Measurements from ENCODE around the gene STXBP1. TPM values are rescaled to one million over a fixed set of nuclear protein-coding genes. Genes with fewer than 3 reads are reported as not detected.

The STXBP1 gene
- total and polyA plus RNA-seq, 2 experiments from 2014 or later: 48.6 to 50.4 TPM

DNA sequence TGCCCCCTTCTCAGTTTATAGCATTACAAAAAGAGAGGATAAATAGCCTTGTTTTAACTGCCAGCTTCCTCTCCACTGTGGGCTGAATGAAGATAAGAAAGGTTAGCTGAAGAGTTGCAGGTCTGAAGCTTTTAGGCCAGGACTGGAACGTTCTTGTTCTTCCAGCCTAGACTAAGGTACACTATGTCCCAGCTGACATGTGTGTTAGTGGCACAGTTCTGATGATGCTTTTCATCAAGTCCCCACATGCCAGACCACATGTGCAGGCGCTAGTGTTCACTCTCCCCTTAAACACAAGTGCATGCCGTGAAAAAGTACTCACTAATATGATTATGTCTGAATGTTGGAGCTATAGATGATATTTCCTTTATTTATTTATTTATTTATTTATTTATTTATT is 40.7 kb downstream of the STXBP1 start:
- Mint-ChIP-seq H3K4me1 (peaks cover 45% of the 10 kb centered on the region), H3K36me3 (ENCODE audit: low read depth) (no peaks in the 10 kb centered on the region), H3K4me3 (no peak overlapping the region), H3K27ac (no peak overlapping the region; the same call in 1 of the 2 replicates), H3K27me3 (ENCODE audit: insufficient read depth, low read depth, poor library complexity) (peaks cover 3% of the 10 kb centered on the region), H3K9me3 (no peaks in the 10 kb centered on the region)
- H3K36me3 ChIP-seq (ENCODE audit: insufficient read depth): no peaks in the 10 kb centered on the region
- H3F3A ChIP-seq (replicated peaks; ENCODE audit: low read depth): peaks cover 15% of the 10 kb centered on the region; the same call in 1 of the 2 replicates
- no peaks in the 10 kb centered on the region for H3K9me2 ChIP-seq (ENCODE audit: insufficient read depth)
- DNase-seq (ENCODE audit: low spot score) (no peak), ATAC-seq (no peak)
- H3K79me2 ChIP-seq (replicated peaks; ENCODE audit: insufficient read depth): no peaks in the 10 kb centered on the region; the same call in 1 of the 2 replicates
- TF ChIP-seq, protein P1, sequence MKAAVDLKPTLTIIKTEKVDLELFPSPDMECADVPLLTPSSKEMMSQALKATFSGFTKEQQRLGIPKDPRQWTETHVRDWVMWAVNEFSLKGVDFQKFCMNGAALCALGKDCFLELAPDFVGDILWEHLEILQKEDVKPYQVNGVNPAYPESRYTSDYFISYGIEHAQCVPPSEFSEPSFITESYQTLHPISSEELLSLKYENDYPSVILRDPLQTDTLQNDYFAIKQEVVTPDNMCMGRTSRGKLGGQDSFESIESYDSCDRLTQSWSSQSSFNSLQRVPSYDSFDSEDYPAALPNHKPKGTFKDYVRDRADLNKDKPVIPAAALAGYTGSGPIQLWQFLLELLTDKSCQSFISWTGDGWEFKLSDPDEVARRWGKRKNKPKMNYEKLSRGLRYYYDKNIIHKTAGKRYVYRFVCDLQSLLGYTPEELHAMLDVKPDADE (IDR thresholded peaks at IDR 0.05): no peak
- TF ChIP-seq, protein P2, sequence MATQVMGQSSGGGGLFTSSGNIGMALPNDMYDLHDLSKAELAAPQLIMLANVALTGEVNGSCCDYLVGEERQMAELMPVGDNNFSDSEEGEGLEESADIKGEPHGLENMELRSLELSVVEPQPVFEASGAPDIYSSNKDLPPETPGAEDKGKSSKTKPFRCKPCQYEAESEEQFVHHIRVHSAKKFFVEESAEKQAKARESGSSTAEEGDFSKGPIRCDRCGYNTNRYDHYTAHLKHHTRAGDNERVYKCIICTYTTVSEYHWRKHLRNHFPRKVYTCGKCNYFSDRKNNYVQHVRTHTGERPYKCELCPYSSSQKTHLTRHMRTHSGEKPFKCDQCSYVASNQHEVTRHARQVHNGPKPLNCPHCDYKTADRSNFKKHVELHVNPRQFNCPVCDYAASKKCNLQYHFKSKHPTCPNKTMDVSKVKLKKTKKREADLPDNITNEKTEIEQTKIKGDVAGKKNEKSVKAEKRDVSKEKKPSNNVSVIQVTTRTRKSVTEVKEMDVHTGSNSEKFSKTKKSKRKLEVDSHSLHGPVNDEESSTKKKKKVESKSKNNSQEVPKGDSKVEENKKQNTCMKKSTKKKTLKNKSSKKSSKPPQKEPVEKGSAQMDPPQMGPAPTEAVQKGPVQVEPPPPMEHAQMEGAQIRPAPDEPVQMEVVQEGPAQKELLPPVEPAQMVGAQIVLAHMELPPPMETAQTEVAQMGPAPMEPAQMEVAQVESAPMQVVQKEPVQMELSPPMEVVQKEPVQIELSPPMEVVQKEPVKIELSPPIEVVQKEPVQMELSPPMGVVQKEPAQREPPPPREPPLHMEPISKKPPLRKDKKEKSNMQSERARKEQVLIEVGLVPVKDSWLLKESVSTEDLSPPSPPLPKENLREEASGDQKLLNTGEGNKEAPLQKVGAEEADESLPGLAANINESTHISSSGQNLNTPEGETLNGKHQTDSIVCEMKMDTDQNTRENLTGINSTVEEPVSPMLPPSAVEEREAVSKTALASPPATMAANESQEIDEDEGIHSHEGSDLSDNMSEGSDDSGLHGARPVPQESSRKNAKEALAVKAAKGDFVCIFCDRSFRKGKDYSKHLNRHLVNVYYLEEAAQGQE (IDR thresholded peaks at IDR 0.05; ENCODE audit: unreplicated experiment): no peak
- TF ChIP-seq CREB1 (CRISPR knock-in tag; IDR thresholded peaks at IDR 0.05; ENCODE audit: low read depth) (no peak), NANOG (IDR thresholded peaks at IDR 0.05; ENCODE audit: borderline replicate concordance) (no peak), POLR2AphosphoS5 (IDR thresholded peaks at IDR 0.05; ENCODE audit: low read depth) (no peak)
- no peak overlapping the region for H2AFZ ChIP-seq
- peak overlapping the region; percentile 11; the same call in 1 of the 2 replicates for H3K4me2 ChIP-seq
- H3K4me1 ChIP-seq (ENCODE audit: insufficient read depth): peaks cover 30% of the 10 kb centered on the region
- H4K20me1 ChIP-seq (replicated peaks; ENCODE audit: insufficient read depth): no peaks in the 10 kb centered on the region
- no peak overlapping the region for H3K4me3 ChIP-seq
- H3K27me3 ChIP-seq (ENCODE audit: insufficient read depth): no peaks in the 10 kb centered on the region
- H3K27ac ChIP-seq (ENCODE audit: low read depth): peak overlapping the region; percentile 82; the same call in 1 of the 2 replicates

DNA sequence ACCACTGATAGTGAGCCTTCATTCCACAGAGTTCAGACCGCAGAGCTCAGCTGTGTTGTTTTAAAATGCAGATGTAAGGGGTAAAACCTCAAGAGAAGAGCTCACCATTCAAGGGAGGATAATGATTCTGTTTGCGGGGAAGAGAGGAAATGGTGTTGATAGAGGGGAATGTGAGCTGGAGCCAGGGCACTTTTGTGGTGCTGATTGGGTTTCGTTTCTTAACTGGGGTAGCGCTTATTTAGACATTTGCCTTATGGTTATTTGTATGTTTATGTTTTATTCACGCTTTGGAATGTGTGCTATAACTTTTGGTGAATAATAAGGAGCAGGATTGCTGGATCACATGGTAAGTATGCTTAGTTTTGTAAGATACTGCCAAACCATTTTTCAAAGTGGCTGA is 42.5 kb downstream of the STXBP1 start:
- Mint-ChIP-seq H3K4me1 (peaks cover 45% of the 10 kb centered on the region), H3K4me3 (peak overlapping the region; percentile 7; the same call in 1 of the 3 replicates), H3K27me3 (ENCODE audit: insufficient read depth, low read depth, poor library complexity) (peaks cover 3% of the 10 kb centered on the region), H3K9me3 (no peaks in the 10 kb centered on the region), H3K27ac (peak overlapping the region; percentile 80), H3K36me3 (ENCODE audit: low read depth) (peaks cover 7% of the 10 kb centered on the region; the same call in 1 of the 3 replicates)
- Histone ChIP-seq H3K4me3 (no peak overlapping the region), H3F3A (replicated peaks; ENCODE audit: low read depth) (peaks cover 15% of the 10 kb centered on the region; the same call in 1 of the 2 replicates), H3K9me2 (ENCODE audit: insufficient read depth) (no peaks in the 10 kb centered on the region), H4K20me1 (replicated peaks; ENCODE audit: insufficient read depth) (no peaks in the 10 kb centered on the region), H3K4me1 (ENCODE audit: insufficient read depth) (peaks cover 30% of the 10 kb centered on the region), H3K36me3 (ENCODE audit: insufficient read depth) (no peaks in the 10 kb centered on the region; the same call in 1 of the 2 replicates), H2AFZ (no peak overlapping the region), H3K79me2 (replicated peaks; ENCODE audit: insufficient read depth) (no peaks in the 10 kb centered on the region; the same call in 1 of the 2 replicates), H3K4me2 (peak overlapping the region; percentile 37; the same call in 1 of the 2 replicates), H3K27ac (ENCODE audit: low read depth) (peak overlapping the region; percentile 70), H3K27me3 (ENCODE audit: insufficient read depth) (no peaks in the 10 kb centered on the region)
- peak; percentile 66 for DNase-seq (ENCODE audit: low spot score)
- peak; percentile 88 for ATAC-seq
- TF ChIP-seq ZNF331 (CRISPR knock-in tag; IDR thresholded peaks at IDR 0.05; ENCODE audit: low read depth): no peak
- no peak for TF ChIP-seq EZH2phosphoT487 (IDR thresholded peaks at IDR 0.05; ENCODE audit: unreplicated experiment)
- TF ChIP-seq, protein P1 (IDR thresholded peaks at IDR 0.05): no peak
- TF ChIP-seq, protein P3, sequence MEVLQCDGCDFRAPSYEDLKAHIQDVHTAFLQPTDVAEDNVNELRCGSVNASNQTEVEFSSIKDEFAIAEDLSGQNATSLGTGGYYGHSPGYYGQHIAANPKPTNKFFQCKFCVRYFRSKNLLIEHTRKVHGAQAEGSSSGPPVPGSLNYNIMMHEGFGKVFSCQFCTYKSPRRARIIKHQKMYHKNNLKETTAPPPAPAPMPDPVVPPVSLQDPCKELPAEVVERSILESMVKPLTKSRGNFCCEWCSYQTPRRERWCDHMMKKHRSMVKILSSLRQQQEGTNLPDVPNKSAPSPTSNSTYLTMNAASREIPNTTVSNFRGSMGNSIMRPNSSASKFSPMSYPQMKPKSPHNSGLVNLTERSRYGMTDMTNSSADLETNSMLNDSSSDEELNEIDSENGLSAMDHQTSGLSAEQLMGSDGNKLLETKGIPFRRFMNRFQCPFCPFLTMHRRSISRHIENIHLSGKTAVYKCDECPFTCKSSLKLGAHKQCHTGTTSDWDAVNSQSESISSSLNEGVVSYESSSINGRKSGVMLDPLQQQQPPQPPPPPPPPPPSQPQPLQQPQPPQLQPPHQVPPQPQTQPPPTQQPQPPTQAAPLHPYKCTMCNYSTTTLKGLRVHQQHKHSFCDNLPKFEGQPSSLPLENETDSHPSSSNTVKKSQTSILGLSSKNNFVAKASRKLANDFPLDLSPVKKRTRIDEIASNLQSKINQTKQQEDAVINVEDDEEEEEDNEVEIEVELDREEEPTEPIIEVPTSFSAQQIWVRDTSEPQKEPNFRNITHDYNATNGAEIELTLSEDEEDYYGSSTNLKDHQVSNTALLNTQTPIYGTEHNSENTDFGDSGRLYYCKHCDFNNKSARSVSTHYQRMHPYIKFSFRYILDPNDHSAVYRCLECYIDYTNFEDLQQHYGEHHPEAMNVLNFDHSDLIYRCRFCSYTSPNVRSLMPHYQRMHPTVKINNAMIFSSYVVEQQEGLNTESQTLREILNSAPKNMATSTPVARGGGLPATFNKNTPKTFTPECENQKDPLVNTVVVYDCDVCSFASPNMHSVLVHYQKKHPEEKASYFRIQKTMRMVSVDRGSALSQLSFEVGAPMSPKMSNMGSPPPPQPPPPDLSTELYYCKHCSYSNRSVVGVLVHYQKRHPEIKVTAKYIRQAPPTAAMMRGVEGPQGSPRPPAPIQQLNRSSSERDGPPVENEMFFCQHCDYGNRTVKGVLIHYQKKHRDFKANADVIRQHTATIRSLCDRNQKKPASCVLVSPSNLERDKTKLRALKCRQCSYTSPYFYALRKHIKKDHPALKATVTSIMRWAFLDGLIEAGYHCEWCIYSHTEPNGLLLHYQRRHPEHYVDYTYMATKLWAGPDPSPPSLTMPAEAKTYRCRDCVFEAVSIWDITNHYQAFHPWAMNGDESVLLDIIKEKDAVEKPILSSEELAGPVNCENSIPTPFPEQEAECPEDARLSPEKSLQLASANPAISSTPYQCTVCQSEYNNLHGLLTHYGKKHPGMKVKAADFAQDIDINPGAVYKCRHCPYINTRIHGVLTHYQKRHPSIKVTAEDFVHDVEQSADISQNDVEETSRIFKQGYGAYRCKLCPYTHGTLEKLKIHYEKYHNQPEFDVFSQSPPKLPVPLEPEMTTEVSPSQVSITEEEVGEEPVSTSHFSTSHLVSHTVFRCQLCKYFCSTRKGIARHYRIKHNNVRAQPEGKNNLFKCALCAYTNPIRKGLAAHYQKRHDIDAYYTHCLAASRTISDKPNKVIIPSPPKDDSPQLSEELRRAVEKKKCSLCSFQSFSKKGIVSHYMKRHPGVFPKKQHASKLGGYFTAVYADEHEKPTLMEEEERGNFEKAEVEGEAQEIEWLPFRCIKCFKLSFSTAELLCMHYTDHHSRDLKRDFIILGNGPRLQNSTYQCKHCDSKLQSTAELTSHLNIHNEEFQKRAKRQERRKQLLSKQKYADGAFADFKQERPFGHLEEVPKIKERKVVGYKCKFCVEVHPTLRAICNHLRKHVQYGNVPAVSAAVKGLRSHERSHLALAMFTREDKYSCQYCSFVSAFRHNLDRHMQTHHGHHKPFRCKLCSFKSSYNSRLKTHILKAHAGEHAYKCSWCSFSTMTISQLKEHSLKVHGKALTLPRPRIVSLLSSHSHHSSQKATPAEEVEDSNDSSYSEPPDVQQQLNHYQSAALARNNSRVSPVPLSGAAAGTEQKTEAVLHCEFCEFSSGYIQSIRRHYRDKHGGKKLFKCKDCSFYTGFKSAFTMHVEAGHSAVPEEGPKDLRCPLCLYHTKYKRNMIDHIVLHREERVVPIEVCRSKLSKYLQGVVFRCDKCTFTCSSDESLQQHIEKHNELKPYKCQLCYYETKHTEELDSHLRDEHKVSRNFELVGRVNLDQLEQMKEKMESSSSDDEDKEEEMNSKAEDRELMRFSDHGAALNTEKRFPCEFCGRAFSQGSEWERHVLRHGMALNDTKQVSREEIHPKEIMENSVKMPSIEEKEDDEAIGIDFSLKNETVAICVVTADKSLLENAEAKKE (CRISPR knock-in tag; IDR thresholded peaks at IDR 0.05): no peak
- TF ChIP-seq STAT1 (IDR thresholded peaks at IDR 0.05; ENCODE audit: unreplicated experiment): no peak
- TF ChIP-seq CREB1 (CRISPR knock-in tag; IDR thresholded peaks at IDR 0.05; ENCODE audit: low read depth): no peak
- no peak; the same call in 1 of the 2 replicates for TF ChIP-seq NANOG (IDR thresholded peaks at IDR 0.05; ENCODE audit: borderline replicate concordance)

All from GM23338 (cell line).